Gastrocnemius medialis (tissue), 4 donors: ENCODE data around the gene SLC6A8. TPM values are rescaled to one million over a fixed set of nuclear protein-coding genes. Genes with fewer than 3 reads are reported as not detected.

ENCODE experiments used
- ATAC-seq, 2 donors: fragments of 150-250 bp; one replicate each; pipeline ENCODE4 v1.9.1; 2016
- DNase-seq, 2 donors: peaks; one replicate each; pipeline ENCODE4 v3.0.0-alpha.2; 2019
- H3K27ac ChIP-seq, 4 donors: fragments of 200-600 bp; sonication (generic); 1 replicate in 1 of 4; 2 replicates in 3 of 4; pipeline ENCODE4 v1.5.1; 2016 to 2018; ENCODE audit warnings: mild to moderate bottlenecking in 2 of 4, moderate library complexity in 1 of 4
- H3K27me3 ChIP-seq, 3 donors: fragments of 200-600 bp; sonication (generic) in 2 of 3; 1 replicate in 1 of 3; 2 replicates in 2 of 3; pipeline versions ENCODE4 v1.5.1 to v1.6.0; 2016 to 2019; ENCODE audit warnings: mild to moderate bottlenecking in 1 of 3, moderate library complexity in 1 of 3
- H3K36me3 ChIP-seq, 2 donors: fragments of 200-600 bp; sonication (generic) in 1 of 2; one replicate each; pipeline ENCODE4 v1.5.1; 2017 to 2018
- H3K4me1 ChIP-seq, 2 donors: fragments of 200-600 bp; sonication (generic) in 1 of 2; one replicate each; pipeline ENCODE4 v1.5.1; 2016 to 2017; ENCODE audit warnings: mild to moderate bottlenecking in 2 of 2
- H3K4me3 ChIP-seq, 4 donors: fragments of 200-600 bp; sonication (generic) in 3 of 4; 1 replicate in 1 of 4; 2 replicates in 3 of 4; pipeline ENCODE4 v1.5.1; 2016 to 2019; ENCODE audit warnings: mild to moderate bottlenecking in 2 of 4
- H3K9me3 ChIP-seq, 3 donors: fragments of 200-600 bp; sonication (generic) in 2 of 3; 1 replicate in 1 of 3; 2 replicates in 2 of 3; pipeline ENCODE4 v1.5.1; 2016 to 2019
- CTCF ChIP-seq, 5 experiments: fragments of 450-650 bp in 3 of 5; fragments of 200-600 bp in 2 of 5; sonication (generic) in 2 of 5; IDR thresholded peaks in 4 of 5; conservative IDR thresholded peaks in 1 of 5; 1 replicate in 4 of 5; 2 replicates in 1 of 5; pipeline ENCODE4 v1.5.1; 2016 to 2019; ENCODE audit warnings: antibody characterized with exemption in 5 of 5, mild to moderate bottlenecking in 3 of 5, moderate library complexity in 3 of 5
- POLR2A ChIP-seq, 2 donors: fragments of 450-650 bp; IDR thresholded peaks; one replicate each; pipeline ENCODE4 v1.6.1; 2017; ENCODE audit warnings: antibody characterized with exemption in 2 of 2, mild to moderate bottlenecking in 2 of 2, moderate library complexity in 2 of 2
- in situ Hi-C, 4 donors: fragments of 200-750 bp; cut with MboI; loops; one replicate each; pipeline versions ENCODE4 v1.15.0 to v1.8.0; 2017; ENCODE audit warnings: low sequenced_read_pairs in 4 of 4
- intact Hi-C: fragments of 100-400 bp; cut with DNase I; formaldehyde crosslinking; loops from one replicate; pipeline ENCODE4 v1.15.1; 2023; ENCODE audit warnings: low total_unique reads
- total RNA-seq, 4 donors: library from RNA; depleted of rRNA; stranded (reverse); fragments of >200 nt; gene quantifications; one replicate each; pipeline versions ENCODE4 v1.1.0 to v1.2.3, GENCODE V29; 2016

SLC6A8 gene
- total RNA-seq, 4 donors from 2014 or later = 40.1 to 78.1 (median 45.0) TPM

- peaks cover 7 to 11% of the 10 kb centered on the region in 2 donors for H3K4me1 ChIP-seq
- H3K9me3 ChIP-seq = no peaks in the 10 kb centered on the region
- intact Hi-C loops (loop anchor here (5.0 kb wide), 1 partner anchor 32 kb away; the partner anchor contains the start of gene SLC6A8), in situ Hi-C loops (no loop called here)
- ATAC-seq = no peak
- H3K36me3 ChIP-seq = peaks cover 0 to 28% of the 10 kb centered on the region in 2 donors
- H3K4me3 ChIP-seq = no peak overlapping the region
- no peak for DNase-seq
- H3K27me3 ChIP-seq = no peaks in the 10 kb centered on the region
- TF ChIP-seq POLR2A (IDR thresholded peaks at IDR 0.05) = no peak
- TF ChIP-seq CTCF (IDR thresholded peaks at IDR 0.05 in 4 of 5, conservative IDR thresholded peaks at IDR 0.05 in 1 of 5) = no peak
- H3K27ac ChIP-seq = no peak overlapping the region
Measured at GRCh38 chrX:153719701-153720100, 32.0 kb downstream of the SLC6A8 start.

- in situ Hi-C loops = no loop called here
- intact Hi-C loops = loop anchor here (5.0 kb wide), 1 partner anchor 36 kb away; the partner anchor contains the start of gene SLC6A8
- TF ChIP-seq POLR2A (IDR thresholded peaks at IDR 0.05) (no peak), CTCF (IDR thresholded peaks at IDR 0.05 in 4 of 5, conservative IDR thresholded peaks at IDR 0.05 in 1 of 5) (no peak)
- ATAC-seq (no peak), DNase-seq (no peak)
- Histone ChIP-seq H3K4me3 (peak overlapping the region; percentile 66 to 75 (median 66)), H3K27me3 (no peaks in the 10 kb centered on the region), H3K4me1 (peaks cover 30 to 39% of the 10 kb centered on the region in 2 donors), H3K27ac (peak overlapping the region; percentile 89 to 95 (median 92)), H3K36me3 (peaks cover 0 to 21% of the 10 kb centered on the region in 2 donors), H3K9me3 (no peaks in the 10 kb centered on the region)
Measured at GRCh38 chrX:153722704-153723350, 35.1 kb downstream of the SLC6A8 start.

- in situ Hi-C loops (no loop called here), intact Hi-C loops (loop anchor here (1.0 to 5.0 kb wide), 2 partner anchors 36 to 71 kb away; partner anchors contain the start of genes IDH3G, SLC6A8 and SSR4)
- H3K4me1 ChIP-seq = peaks cover 31 to 47% of the 10 kb centered on the region in 2 donors
- H3K36me3 ChIP-seq = peaks cover 0 to 21% of the 10 kb centered on the region in 2 donors
- H3K9me3 ChIP-seq = no peaks in the 10 kb centered on the region
- ATAC-seq = no peak
- peak overlapping the region; percentile 89 to 95 (median 92) for H3K27ac ChIP-seq
- no peaks in the 10 kb centered on the region for H3K27me3 ChIP-seq
- peak overlapping the region; percentile 66 to 75 (median 66) for H3K4me3 ChIP-seq
- TF ChIP-seq CTCF (IDR thresholded peaks at IDR 0.05 in 4 of 5, conservative IDR thresholded peaks at IDR 0.05 in 1 of 5) (peak in 1 of 5 experiments; percentile 14), POLR2A (IDR thresholded peaks at IDR 0.05) (no peak)
- DNase-seq = no peak
Measured at GRCh38 chrX:153723351-153724251, 35.9 kb downstream of the SLC6A8 start.

GRCh38 chrX:153724252-153725038 lies 36.7 kb downstream of the SLC6A8 start, which contains the start of the genes ABCD1 and BCAP31:
TSS of gene ABCD1 (plus strand) at chrX:153724856. CDS start at chrX:153725267, 411 bp downstream.
TSS of gene BCAP31 (minus strand) at chrX:153724387. CDS start at chrX:153723244, 1,143 bp downstream.
- H3K9me3 ChIP-seq = no peaks in the 10 kb centered on the region
- ATAC-seq (peak; percentile 56 to 68), DNase-seq (peak; percentile 84 to 86)
- peak within 1 kb of the TSS; percentile 89 to 95 (median 92) for H3K27ac ChIP-seq
- TF ChIP-seq POLR2A (IDR thresholded peaks at IDR 0.05) = peak; percentile 80 to 88
- TF ChIP-seq CTCF (IDR thresholded peaks at IDR 0.05 in 4 of 5, conservative IDR thresholded peaks at IDR 0.05 in 1 of 5) = no peak
- intact Hi-C loops (loop anchor here (1.0 to 5.0 kb wide), 3 partner anchors 37 to 127 kb away; partner anchors contain the start of genes CCNQ, IDH3G, SLC6A8 and SSR4), in situ Hi-C loops (no loop called here)
- peaks cover 31 to 48% of the 10 kb centered on the region in 2 donors for H3K4me1 ChIP-seq
- H3K27me3 ChIP-seq = no peaks in the 10 kb centered on the region
- peak within 1 kb of the TSS; percentile 66 to 75 (median 66) for H3K4me3 ChIP-seq
- peaks cover 0 to 21% of the 10 kb centered on the region in 2 donors for H3K36me3 ChIP-seq
